Measurements from ENCODE around the gene TMEM232. TPM values are rescaled to one million over a fixed set of nuclear protein-coding genes. Genes with fewer than 3 reads are reported as not detected.

TMEM232 gene
- total RNA-seq, 1 experiment from 2014 or later = 0.21 TPM

DNA sequence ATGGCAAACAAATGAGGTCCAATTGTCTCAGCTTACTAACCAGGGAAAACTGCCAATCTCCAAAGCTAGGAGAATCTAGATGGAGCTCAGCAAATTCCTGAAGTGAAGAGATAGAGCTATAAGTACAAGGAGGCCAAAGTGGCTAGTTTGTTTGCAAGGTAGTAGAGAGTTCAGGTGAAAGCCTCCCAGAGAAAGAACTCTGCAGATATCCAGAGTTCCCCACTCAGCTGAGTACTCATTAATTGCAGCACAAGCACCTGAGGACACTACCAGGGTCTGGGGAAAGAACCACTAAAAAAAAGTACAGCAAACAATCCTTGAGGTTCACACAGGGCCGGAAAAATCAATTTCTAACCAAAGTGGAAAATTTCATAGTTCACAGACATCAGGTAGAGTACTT lies 250.9 kb downstream of the TMEM232 start:
- no peak for TF ChIP-seq TCF7L2 (IDR thresholded peaks at IDR 0.05; ENCODE audit: low read depth, low read length)
- no peak for TF ChIP-seq SIN3A (IDR thresholded peaks at IDR 0.05; ENCODE audit: borderline replicate concordance, insufficient read depth, low read depth, low read length)
- TF ChIP-seq POLR2AphosphoS5 (IDR thresholded peaks at IDR 0.05; ENCODE audit: low read depth, low read length) = no peak
- TF ChIP-seq, protein P1, sequence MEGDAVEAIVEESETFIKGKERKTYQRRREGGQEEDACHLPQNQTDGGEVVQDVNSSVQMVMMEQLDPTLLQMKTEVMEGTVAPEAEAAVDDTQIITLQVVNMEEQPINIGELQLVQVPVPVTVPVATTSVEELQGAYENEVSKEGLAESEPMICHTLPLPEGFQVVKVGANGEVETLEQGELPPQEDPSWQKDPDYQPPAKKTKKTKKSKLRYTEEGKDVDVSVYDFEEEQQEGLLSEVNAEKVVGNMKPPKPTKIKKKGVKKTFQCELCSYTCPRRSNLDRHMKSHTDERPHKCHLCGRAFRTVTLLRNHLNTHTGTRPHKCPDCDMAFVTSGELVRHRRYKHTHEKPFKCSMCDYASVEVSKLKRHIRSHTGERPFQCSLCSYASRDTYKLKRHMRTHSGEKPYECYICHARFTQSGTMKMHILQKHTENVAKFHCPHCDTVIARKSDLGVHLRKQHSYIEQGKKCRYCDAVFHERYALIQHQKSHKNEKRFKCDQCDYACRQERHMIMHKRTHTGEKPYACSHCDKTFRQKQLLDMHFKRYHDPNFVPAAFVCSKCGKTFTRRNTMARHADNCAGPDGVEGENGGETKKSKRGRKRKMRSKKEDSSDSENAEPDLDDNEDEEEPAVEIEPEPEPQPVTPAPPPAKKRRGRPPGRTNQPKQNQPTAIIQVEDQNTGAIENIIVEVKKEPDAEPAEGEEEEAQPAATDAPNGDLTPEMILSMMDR (IDR thresholded peaks at IDR 0.05) = no peak
- TF ChIP-seq, protein P2, sequence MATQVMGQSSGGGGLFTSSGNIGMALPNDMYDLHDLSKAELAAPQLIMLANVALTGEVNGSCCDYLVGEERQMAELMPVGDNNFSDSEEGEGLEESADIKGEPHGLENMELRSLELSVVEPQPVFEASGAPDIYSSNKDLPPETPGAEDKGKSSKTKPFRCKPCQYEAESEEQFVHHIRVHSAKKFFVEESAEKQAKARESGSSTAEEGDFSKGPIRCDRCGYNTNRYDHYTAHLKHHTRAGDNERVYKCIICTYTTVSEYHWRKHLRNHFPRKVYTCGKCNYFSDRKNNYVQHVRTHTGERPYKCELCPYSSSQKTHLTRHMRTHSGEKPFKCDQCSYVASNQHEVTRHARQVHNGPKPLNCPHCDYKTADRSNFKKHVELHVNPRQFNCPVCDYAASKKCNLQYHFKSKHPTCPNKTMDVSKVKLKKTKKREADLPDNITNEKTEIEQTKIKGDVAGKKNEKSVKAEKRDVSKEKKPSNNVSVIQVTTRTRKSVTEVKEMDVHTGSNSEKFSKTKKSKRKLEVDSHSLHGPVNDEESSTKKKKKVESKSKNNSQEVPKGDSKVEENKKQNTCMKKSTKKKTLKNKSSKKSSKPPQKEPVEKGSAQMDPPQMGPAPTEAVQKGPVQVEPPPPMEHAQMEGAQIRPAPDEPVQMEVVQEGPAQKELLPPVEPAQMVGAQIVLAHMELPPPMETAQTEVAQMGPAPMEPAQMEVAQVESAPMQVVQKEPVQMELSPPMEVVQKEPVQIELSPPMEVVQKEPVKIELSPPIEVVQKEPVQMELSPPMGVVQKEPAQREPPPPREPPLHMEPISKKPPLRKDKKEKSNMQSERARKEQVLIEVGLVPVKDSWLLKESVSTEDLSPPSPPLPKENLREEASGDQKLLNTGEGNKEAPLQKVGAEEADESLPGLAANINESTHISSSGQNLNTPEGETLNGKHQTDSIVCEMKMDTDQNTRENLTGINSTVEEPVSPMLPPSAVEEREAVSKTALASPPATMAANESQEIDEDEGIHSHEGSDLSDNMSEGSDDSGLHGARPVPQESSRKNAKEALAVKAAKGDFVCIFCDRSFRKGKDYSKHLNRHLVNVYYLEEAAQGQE (IDR thresholded peaks at IDR 0.05; ENCODE audit: insufficient read depth in 1 of 2, low read depth in 2 of 2, low read length in 1 of 2) = no peak
- ChIA-PET POLR2A (no interaction called here), CTCF (no interaction called here)
- in situ Hi-C loops (cut with HindIII; ENCODE audit: low pct_unique_long_range_greater_than_20kb, low sequenced_read_pairs) = no loop called here
- Histone ChIP-seq H3K4me1 (ENCODE audit: control insufficient read depth, insufficient read depth, low read length) (no peaks in the 10 kb centered on the region), H3K27me3 (ENCODE audit: control insufficient read depth, insufficient read depth, low read length) (no peaks in the 10 kb centered on the region), H3K4me3 (ENCODE audit: low read depth in 2 of 2, low read length in 2 of 2) (no peak overlapping the region), H3K27ac (ENCODE audit: low read length) (no peak overlapping the region), H3K36me3 (ENCODE audit: control insufficient read depth, insufficient read depth, low read length) (no peaks in the 10 kb centered on the region), H3K9me3 (ENCODE audit: control insufficient read depth, insufficient read depth, low read depth, low read length) (0 out of 2 replicates have a peak, but pooled peaks cover 9% of the 10 kb centered on the region)
- DNase-seq (ENCODE audit: low read depth, low spot score) (no peak), ATAC-seq (no peak)
- no TSS peak for BruUV-seq (replicated peaks)
- intact Hi-C loops (cut with micrococcal nuclease; ENCODE audit: unreplicated experiment) = no loop called here

DNA sequence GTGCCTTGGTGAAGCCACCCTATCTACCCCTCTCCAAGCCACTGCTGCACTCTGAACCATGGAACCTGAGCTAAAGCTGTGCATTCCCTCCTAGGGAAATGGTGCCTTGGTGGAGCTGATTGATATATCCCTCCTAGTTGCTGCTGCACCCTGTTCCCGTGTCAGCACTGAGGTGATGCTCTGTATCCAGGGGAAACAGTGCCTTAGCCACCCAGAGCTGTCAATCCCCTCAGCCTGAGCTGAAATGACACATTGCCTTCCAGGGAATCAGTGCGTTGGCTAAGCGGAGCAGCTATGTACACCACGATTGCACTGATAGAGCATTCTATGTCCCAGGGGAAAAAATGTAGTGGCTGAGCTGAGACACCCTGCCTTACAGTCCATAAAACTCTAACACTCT lies 257.0 kb downstream of the TMEM232 start:
- DNase-seq (ENCODE audit: low read depth, low spot score) (no peak), ATAC-seq (no peak)
- Histone ChIP-seq H3K4me3 (ENCODE audit: low read depth in 2 of 2, low read length in 2 of 2) (no peak overlapping the region), H3K36me3 (ENCODE audit: control insufficient read depth, insufficient read depth, low read length) (no peaks in the 10 kb centered on the region), H3K27ac (ENCODE audit: low read length) (no peak overlapping the region), H3K9me3 (ENCODE audit: control insufficient read depth, insufficient read depth, low read depth, low read length) (0 out of 2 replicates have a peak, but pooled peaks cover 9% of the 10 kb centered on the region), H3K4me1 (ENCODE audit: control insufficient read depth, insufficient read depth, low read length) (no peaks in the 10 kb centered on the region), H3K27me3 (ENCODE audit: control insufficient read depth, insufficient read depth, low read length) (no peaks in the 10 kb centered on the region)
- in situ Hi-C loops (cut with HindIII; ENCODE audit: low pct_unique_long_range_greater_than_20kb, low sequenced_read_pairs) = no loop called here
- ChIA-PET CTCF (no interaction called here), POLR2A (no interaction called here)
- no TSS peak for BruUV-seq (replicated peaks)
- intact Hi-C loops (cut with micrococcal nuclease; ENCODE audit: unreplicated experiment) = no loop called here
- TF ChIP-seq, protein P1 (IDR thresholded peaks at IDR 0.05) = no peak
- TF ChIP-seq POLR2AphosphoS5 (IDR thresholded peaks at IDR 0.05; ENCODE audit: low read depth, low read length) = no peak

DNA sequence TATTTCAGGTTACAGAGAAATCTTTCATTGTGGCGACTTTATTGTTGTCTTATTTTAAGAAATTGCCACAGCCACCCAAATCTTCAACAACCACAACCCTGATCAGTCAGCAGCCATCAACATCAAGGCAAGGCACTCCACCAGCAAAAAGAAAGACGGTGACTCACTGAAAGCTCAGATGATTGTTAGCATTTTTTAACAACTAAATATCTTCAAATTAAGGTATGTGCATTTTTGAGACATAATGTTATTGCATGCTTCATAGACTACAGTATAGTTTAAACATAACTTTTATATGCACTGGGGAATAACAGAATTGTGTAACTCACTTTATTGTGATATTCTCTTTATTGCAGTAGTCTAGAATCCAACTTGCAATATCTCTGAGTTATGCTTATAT lies 263.4 kb downstream of the TMEM232 start:
- Histone ChIP-seq H3K27ac (ENCODE audit: low read length) (no peak overlapping the region), H3K9me3 (ENCODE audit: control insufficient read depth, insufficient read depth, low read depth, low read length) (no peaks in the 10 kb centered on the region), H3K4me1 (ENCODE audit: control insufficient read depth, insufficient read depth, low read length) (no peaks in the 10 kb centered on the region), H3K4me3 (ENCODE audit: low read depth in 2 of 2, low read length in 2 of 2) (no peak overlapping the region), H3K27me3 (ENCODE audit: control insufficient read depth, insufficient read depth, low read length) (no peaks in the 10 kb centered on the region), H3K36me3 (ENCODE audit: control insufficient read depth, insufficient read depth, low read length) (no peaks in the 10 kb centered on the region)
- ChIA-PET CTCF (no interaction called here), POLR2A (no interaction called here)
- ATAC-seq (no peak), DNase-seq (ENCODE audit: low read depth, low spot score) (no peak)
- TF ChIP-seq TCF7L2 (IDR thresholded peaks at IDR 0.05; ENCODE audit: low read depth, low read length) (no peak), SIN3A (IDR thresholded peaks at IDR 0.05; ENCODE audit: borderline replicate concordance, insufficient read depth, low read depth, low read length) (no peak)
- TF ChIP-seq, protein P1 (IDR thresholded peaks at IDR 0.05) = no peak
- TF ChIP-seq, protein P2 (IDR thresholded peaks at IDR 0.05; ENCODE audit: insufficient read depth in 1 of 2, low read depth in 2 of 2, low read length in 1 of 2) = no peak
- BruUV-seq (replicated peaks) = no TSS peak
- in situ Hi-C loops (cut with HindIII; ENCODE audit: low pct_unique_long_range_greater_than_20kb, low sequenced_read_pairs) (no loop called here), intact Hi-C loops (cut with micrococcal nuclease; ENCODE audit: unreplicated experiment) (no loop called here)

Data from Panc1 (cell line).